HEK293 (cell line): ENCODE data around the gene ABCG1.

ENCODE experiments used
- CTCF ChIA-PET: fragments of 350-600 bp; formaldehyde crosslinking; extraction: SDS; loops from one replicate; lab custom pipeline; 2021; ENCODE audit warnings: antibody characterized with exemption; lab: Yijun Ruan, JAX
- POLR2A ChIA-PET: fragments of 300-600 bp; formaldehyde crosslinking; extraction: SDS; loops from one replicate; lab custom pipeline; 2020; ENCODE audit warnings: antibody characterized with exemption, inconsistent platforms; lab: Yijun Ruan, JAX
- H3K27ac ChIP-seq: fragments of 200-500 bp; sonication (Bioruptor generic); 2 replicates; pipeline ENCODE4 v1.5.1; 2014; ENCODE audit warnings: low read depth, low read length, control low read depth, inconsistent platforms; ENCODE audit errors: extremely low read depth
- H3K36me3 ChIP-seq, 2 experiments: fragments of 200-500 bp in 1 of 2; sonication (Bioruptor generic) in 1 of 2; 1 replicate in 1 of 2; 2 replicates in 1 of 2; pipeline ENCODE4 v1.5.1; 2014 to 2017; ENCODE audit warnings: inconsistent platforms in 2 of 2, low read length in 2 of 2; ENCODE audit not compliant: control insufficient read depth in 2 of 2, insufficient read depth in 1 of 2
- H3K4me1 ChIP-seq: fragments of 200-500 bp; sonication (Bioruptor generic); 2 replicates; pipeline ENCODE4 v1.5.1; 2014; ENCODE audit warnings: mild to moderate bottlenecking, low read length, inconsistent platforms; ENCODE audit not compliant: control insufficient read depth, insufficient read depth
- H3K4me3 ChIP-seq: 2 replicates; pipeline ENCODE4 v1.5.1; 2011; ENCODE audit warnings: low read depth, mild to moderate bottlenecking, control low read depth, low read length, moderate library complexity
- H3K9me3 ChIP-seq: fragments of 200-500 bp; sonication (Bioruptor generic); 2 replicates; pipeline ENCODE4 v1.5.1; 2014; ENCODE audit warnings: low read depth, low read length, inconsistent platforms; ENCODE audit not compliant: control insufficient read depth, insufficient read depth
- GFI1B ChIP-seq: fragments of 450-650 bp; formaldehyde crosslinking; IDR thresholded peaks from 2 replicates; pipeline ENCODE4 v1.5.1; 2016; ENCODE audit warnings: missing biosample characterization, missing genetic modification characterization
- IKZF3 ChIP-seq: fragments of 450-650 bp; IDR thresholded peaks from 2 replicates; pipeline ENCODE4 v1.5.0; 2018; ENCODE audit warnings: missing biosample characterization, mild to moderate bottlenecking, missing genetic modification characterization, moderate library complexity
- SALL2 ChIP-seq: fragments of 450-650 bp; formaldehyde crosslinking; IDR thresholded peaks from 2 replicates; pipeline ENCODE4 v1.5.0; 2017; ENCODE audit warnings: missing biosample characterization, mild to moderate bottlenecking, missing genetic modification characterization, borderline replicate concordance
- ZEB2 ChIP-seq: fragments of 450-650 bp; formaldehyde crosslinking; IDR thresholded peaks from 2 replicates; pipeline ENCODE4 v1.5.1; 2016; ENCODE audit warnings: missing biosample characterization, missing genetic modification characterization
- ZFP3 ChIP-seq: fragments of 450-650 bp; formaldehyde crosslinking; IDR thresholded peaks from 2 replicates; pipeline ENCODE4 v1.5.1; 2016; ENCODE audit warnings: low read depth, missing biosample characterization, missing genetic modification characterization
- ZFP37 ChIP-seq: fragments of 450-650 bp; formaldehyde crosslinking; IDR thresholded peaks from 2 replicates; pipeline ENCODE4 v1.5.1; 2016; ENCODE audit warnings: missing biosample characterization, missing genetic modification characterization
- ZFP69B ChIP-seq: fragments of 450-650 bp; formaldehyde crosslinking; IDR thresholded peaks from 2 replicates; pipeline ENCODE4 v1.5.1; 2016; ENCODE audit warnings: missing biosample characterization, missing genetic modification characterization
- ZNF10 ChIP-seq: fragments of 450-650 bp; formaldehyde crosslinking; IDR thresholded peaks from 2 replicates; pipeline ENCODE4 v1.5.1; 2017; ENCODE audit warnings: missing biosample characterization, missing genetic modification characterization
- ZNF114 ChIP-seq: fragments of 450-650 bp; formaldehyde crosslinking; IDR thresholded peaks from 2 replicates; pipeline ENCODE4 v1.5.0; 2017; ENCODE audit warnings: missing biosample characterization, missing genetic modification characterization
- ZNF133 ChIP-seq: fragments of 450-650 bp; formaldehyde crosslinking; IDR thresholded peaks from 2 replicates; pipeline ENCODE4 v1.5.1; 2016; ENCODE audit warnings: missing biosample characterization, missing genetic modification characterization
- ZNF184 ChIP-seq: fragments of 450-650 bp; IDR thresholded peaks from 2 replicates; pipeline ENCODE4 v1.5.1; 2018; ENCODE audit warnings: missing biosample characterization, mild to moderate bottlenecking, missing genetic modification characterization
- ZNF350 ChIP-seq: fragments of 450-650 bp; formaldehyde crosslinking; IDR thresholded peaks from 2 replicates; pipeline ENCODE4 v1.5.0; 2017; ENCODE audit warnings: missing biosample characterization, mild to moderate bottlenecking, missing genetic modification characterization
- ZNF391 ChIP-seq: fragments of 450-650 bp; formaldehyde crosslinking; IDR thresholded peaks from 2 replicates; pipeline ENCODE4 v1.5.1; 2016; ENCODE audit warnings: low read depth, missing biosample characterization, missing genetic modification characterization, borderline replicate concordance
- ZNF48 ChIP-seq: fragments of 450-650 bp; formaldehyde crosslinking; IDR thresholded peaks from 2 replicates; pipeline ENCODE4 v1.5.1; 2016; ENCODE audit warnings: missing biosample characterization, missing genetic modification characterization
- ZNF530 ChIP-seq: fragments of 450-650 bp; formaldehyde crosslinking; IDR thresholded peaks from 2 replicates; pipeline ENCODE4 v1.5.1; 2016; ENCODE audit warnings: low read depth, missing biosample characterization, missing genetic modification characterization
- ZNF558 ChIP-seq: fragments of 450-650 bp; formaldehyde crosslinking; IDR thresholded peaks from 2 replicates; pipeline ENCODE4 v1.5.1; 2016; ENCODE audit warnings: missing biosample characterization, missing genetic modification characterization
- ZNF561 ChIP-seq: fragments of 450-650 bp; IDR thresholded peaks from 2 replicates; pipeline ENCODE4 v1.5.1; 2018; ENCODE audit warnings: missing biosample characterization, missing genetic modification characterization, borderline replicate concordance
- ZNF660 ChIP-seq: fragments of 450-650 bp; IDR thresholded peaks from 2 replicates; pipeline ENCODE4 v1.5.1; 2018; ENCODE audit warnings: missing biosample characterization, mild to moderate bottlenecking, missing genetic modification characterization
- ZNF777 ChIP-seq: fragments of 450-650 bp; formaldehyde crosslinking; IDR thresholded peaks from 2 replicates; pipeline ENCODE4 v1.5.1; 2017; ENCODE audit warnings: missing biosample characterization, missing genetic modification characterization, borderline replicate concordance
- ZSCAN30 ChIP-seq: fragments of 450-650 bp; IDR thresholded peaks from 2 replicates; pipeline ENCODE4 v1.5.1; 2018; ENCODE audit warnings: missing biosample characterization, mild to moderate bottlenecking, missing genetic modification characterization, moderate library complexity
- TF ChIP-seq, protein P1 (sequence below): fragments of 450-650 bp; formaldehyde crosslinking; IDR thresholded peaks from 2 replicates; pipeline ENCODE4 v1.5.1; 2016; ENCODE audit warnings: missing biosample characterization, missing genetic modification characterization
- TF ChIP-seq, protein P2 (sequence below): fragments of 450-650 bp; formaldehyde crosslinking; IDR thresholded peaks from 2 replicates; pipeline ENCODE4 v1.5.1; 2016; ENCODE audit warnings: missing biosample characterization, missing genetic modification characterization
- TF ChIP-seq, protein P3 (sequence below): IDR thresholded peaks from 2 replicates; pipeline ENCODE4 v1.6.1; 2011; ENCODE audit warnings: mild to moderate bottlenecking, low read depth, low read length, borderline replicate concordance
- TF ChIP-seq, protein P4 (sequence below): fragments of 450-650 bp; IDR thresholded peaks from 2 replicates; pipeline ENCODE4 v1.5.1; 2018; ENCODE audit warnings: missing biosample characterization, missing genetic modification characterization
- TF ChIP-seq, protein P5 (sequence below): fragments of 450-650 bp; formaldehyde crosslinking; IDR thresholded peaks from 2 replicates; pipeline ENCODE4 v1.5.1; 2016; ENCODE audit warnings: missing biosample characterization, missing genetic modification characterization

ABCG1 gene

DNA sequence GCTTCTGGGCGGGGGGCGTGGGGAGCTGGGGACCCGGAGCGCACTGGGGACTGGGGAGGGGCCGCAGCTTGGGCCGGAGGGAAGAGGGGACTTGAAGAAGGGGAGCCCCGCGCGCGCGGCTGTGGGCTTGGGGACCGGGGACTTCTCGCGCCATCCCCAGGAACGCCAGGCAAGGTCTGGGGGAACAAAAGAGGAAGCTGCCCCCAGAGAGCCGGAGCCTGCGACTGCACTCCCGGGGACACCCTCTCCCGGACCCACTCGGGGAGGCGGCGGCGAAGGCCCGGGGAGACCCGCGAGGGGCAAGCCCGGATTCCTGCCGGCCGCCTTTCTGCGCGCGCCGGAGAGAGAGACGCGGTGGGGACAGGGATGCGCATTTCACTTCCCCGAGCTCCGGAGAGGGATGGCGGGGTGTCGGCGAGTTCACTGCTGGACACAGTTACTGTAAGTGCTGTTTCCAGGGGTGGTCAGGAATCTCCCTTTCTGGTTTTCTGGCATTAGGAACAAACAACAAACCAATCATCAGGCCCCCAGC is 732 bp downstream of the ABCG1 start (continued):
- TF ChIP-seq, protein P1, sequence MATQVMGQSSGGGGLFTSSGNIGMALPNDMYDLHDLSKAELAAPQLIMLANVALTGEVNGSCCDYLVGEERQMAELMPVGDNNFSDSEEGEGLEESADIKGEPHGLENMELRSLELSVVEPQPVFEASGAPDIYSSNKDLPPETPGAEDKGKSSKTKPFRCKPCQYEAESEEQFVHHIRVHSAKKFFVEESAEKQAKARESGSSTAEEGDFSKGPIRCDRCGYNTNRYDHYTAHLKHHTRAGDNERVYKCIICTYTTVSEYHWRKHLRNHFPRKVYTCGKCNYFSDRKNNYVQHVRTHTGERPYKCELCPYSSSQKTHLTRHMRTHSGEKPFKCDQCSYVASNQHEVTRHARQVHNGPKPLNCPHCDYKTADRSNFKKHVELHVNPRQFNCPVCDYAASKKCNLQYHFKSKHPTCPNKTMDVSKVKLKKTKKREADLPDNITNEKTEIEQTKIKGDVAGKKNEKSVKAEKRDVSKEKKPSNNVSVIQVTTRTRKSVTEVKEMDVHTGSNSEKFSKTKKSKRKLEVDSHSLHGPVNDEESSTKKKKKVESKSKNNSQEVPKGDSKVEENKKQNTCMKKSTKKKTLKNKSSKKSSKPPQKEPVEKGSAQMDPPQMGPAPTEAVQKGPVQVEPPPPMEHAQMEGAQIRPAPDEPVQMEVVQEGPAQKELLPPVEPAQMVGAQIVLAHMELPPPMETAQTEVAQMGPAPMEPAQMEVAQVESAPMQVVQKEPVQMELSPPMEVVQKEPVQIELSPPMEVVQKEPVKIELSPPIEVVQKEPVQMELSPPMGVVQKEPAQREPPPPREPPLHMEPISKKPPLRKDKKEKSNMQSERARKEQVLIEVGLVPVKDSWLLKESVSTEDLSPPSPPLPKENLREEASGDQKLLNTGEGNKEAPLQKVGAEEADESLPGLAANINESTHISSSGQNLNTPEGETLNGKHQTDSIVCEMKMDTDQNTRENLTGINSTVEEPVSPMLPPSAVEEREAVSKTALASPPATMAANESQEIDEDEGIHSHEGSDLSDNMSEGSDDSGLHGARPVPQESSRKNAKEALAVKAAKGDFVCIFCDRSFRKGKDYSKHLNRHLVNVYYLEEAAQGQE (tag by site-specific recombination): no peak
- TF ChIP-seq, protein P2, sequence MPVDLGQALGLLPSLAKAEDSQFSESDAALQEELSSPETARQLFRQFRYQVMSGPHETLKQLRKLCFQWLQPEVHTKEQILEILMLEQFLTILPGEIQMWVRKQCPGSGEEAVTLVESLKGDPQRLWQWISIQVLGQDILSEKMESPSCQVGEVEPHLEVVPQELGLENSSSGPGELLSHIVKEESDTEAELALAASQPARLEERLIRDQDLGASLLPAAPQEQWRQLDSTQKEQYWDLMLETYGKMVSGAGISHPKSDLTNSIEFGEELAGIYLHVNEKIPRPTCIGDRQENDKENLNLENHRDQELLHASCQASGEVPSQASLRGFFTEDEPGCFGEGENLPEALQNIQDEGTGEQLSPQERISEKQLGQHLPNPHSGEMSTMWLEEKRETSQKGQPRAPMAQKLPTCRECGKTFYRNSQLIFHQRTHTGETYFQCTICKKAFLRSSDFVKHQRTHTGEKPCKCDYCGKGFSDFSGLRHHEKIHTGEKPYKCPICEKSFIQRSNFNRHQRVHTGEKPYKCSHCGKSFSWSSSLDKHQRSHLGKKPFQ (tag by site-specific recombination): no peak
- TF ChIP-seq ZNF133 (tag by site-specific recombination) (no peak), GFI1B (tag by site-specific recombination) (no peak), ZNF48 (tag by site-specific recombination) (no peak), ZNF10 (tag by site-specific recombination) (no peak), ZNF391 (no peak), ZNF561 (tag by site-specific recombination) (peak; percentile 78), IKZF3 (no peak)
- TF ChIP-seq, protein P3, sequence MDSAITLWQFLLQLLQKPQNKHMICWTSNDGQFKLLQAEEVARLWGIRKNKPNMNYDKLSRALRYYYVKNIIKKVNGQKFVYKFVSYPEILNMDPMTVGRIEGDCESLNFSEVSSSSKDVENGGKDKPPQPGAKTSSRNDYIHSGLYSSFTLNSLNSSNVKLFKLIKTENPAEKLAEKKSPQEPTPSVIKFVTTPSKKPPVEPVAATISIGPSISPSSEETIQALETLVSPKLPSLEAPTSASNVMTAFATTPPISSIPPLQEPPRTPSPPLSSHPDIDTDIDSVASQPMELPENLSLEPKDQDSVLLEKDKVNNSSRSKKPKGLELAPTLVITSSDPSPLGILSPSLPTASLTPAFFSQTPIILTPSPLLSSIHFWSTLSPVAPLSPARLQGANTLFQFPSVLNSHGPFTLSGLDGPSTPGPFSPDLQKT: no peak

DNA sequence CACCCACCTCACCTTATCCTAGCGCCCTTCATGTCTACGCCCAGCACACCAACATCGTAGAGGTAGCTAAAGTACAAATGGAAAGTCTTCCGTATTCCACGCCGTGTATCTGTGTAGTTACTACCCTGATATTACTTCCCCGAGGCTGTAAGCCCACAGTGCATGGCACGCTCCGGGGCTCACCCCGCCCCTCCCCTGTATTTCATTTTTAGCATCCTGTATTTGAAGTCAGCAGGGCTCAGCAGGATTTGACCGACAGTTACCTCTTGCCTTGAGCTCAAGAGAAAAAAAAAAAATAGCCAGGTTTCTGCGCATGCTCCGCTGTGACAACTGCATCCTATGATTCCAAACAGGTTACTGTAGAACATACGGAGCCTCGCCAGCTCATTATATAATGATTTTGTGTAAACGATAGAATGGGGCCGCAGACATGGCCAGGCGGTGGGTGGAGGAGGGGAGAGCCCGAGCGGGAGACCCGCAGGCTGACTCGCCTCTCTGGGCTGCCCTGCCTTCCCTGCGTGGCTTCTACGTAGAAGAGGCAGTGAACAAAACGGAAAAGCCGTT is 1.3 kb downstream of the ABCG1 start:
- Histone ChIP-seq H3K9me3 (no peaks in the 10 kb centered on the region), H3K36me3 (no peaks in the 10 kb centered on the region), H3K4me3 (peak overlapping the region; percentile 28), H3K4me1 (peaks cover 4% of the 10 kb centered on the region; the same call in 1 of the 2 replicates), H3K27ac (no peak overlapping the region; the same call in 1 of the 2 replicates)
- ChIA-PET CTCF (interaction anchor here (0.7 to 1.8 kb wide), 6 partner anchors 13 to 74 kb away, joined by 4 to 8 read pairs (median 5); no protein-coding TSS in a partner anchor), POLR2A (interaction anchor here (0.6 to 1.6 kb wide), 5 partner anchors 10 to 43 kb away, joined by 3 to 8 read pairs (median 3); no protein-coding TSS in a partner anchor)
- TF ChIP-seq, protein P4, sequence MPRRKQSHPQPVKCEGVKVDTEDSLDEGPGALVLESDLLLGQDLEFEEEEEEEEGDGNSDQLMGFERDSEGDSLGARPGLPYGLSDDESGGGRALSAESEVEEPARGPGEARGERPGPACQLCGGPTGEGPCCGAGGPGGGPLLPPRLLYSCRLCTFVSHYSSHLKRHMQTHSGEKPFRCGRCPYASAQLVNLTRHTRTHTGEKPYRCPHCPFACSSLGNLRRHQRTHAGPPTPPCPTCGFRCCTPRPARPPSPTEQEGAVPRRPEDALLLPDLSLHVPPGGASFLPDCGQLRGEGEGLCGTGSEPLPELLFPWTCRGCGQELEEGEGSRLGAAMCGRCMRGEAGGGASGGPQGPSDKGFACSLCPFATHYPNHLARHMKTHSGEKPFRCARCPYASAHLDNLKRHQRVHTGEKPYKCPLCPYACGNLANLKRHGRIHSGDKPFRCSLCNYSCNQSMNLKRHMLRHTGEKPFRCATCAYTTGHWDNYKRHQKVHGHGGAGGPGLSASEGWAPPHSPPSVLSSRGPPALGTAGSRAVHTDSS: no peak
- TF ChIP-seq ZNF114 (tag by site-specific recombination) (no peak), ZNF660 (tag by site-specific recombination) (peak; percentile 30; the same call in 1 of the 2 replicates), ZNF530 (no peak), ZFP37 (no peak), ZFP69B (no peak), ZNF558 (tag by site-specific recombination) (no peak), ZNF184 (tag by site-specific recombination) (peak; percentile 81; the same call in 1 of the 2 replicates), ZNF777 (tag by site-specific recombination) (no peak), ZEB2 (0 out of 2 replicates have a peak, but pooled peaks have one; percentile 20), ZNF391 (no peak), SALL2 (no peak), ZFP3 (tag by site-specific recombination) (no peak), ZSCAN30 (tag by site-specific recombination) (no peak), ZNF350 (tag by site-specific recombination) (no peak)
- TF ChIP-seq, protein P5, sequence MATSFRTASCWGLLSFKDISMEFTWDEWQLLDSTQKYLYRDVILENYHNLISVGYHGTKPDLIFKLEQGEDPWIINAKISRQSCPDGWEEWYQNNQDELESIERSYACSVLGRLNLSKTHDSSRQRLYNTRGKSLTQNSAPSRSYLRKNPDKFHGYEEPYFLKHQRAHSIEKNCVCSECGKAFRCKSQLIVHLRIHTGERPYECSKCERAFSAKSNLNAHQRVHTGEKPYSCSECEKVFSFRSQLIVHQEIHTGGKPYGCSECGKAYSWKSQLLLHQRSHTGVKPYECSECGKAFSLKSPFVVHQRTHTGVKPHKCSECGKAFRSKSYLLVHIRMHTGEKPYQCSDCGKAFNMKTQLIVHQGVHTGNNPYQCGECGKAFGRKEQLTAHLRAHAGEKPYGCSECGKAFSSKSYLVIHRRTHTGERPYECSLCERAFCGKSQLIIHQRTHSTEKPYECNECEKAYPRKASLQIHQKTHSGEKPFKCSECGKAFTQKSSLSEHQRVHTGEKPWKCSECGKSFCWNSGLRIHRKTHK: no peak
